Measurements from ENCODE around the gene THTPA.

DNA sequence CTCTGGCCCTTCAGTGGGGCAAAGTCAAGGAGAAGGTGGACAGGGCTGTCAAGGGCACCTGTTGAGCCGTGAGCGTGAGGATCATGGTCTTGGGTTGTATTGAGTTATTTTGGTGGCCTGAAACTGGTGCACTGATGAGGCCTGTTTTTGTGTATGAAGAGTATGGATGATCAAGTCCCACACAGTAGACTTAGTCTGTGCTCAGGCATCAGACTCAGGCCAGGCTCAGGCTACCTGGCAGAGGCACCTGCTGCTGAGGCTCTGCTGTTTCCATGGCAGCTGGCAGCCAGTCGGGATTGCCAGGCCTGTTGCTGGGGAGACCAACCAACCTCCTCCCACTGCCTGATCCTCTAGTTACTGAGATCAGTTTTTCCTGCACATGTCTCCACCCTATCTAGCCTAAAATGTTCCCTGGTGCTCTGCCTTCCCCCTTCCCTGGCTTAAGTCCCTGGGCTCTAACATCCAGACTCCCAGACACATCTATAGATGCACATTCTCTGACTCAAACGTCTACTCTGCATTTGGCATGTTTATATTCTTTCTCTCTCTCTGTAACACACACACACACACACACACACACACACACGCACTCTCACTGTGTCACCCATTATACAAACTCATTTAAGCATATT, 17.4 kb downstream of the THTPA start:
- TF ChIP-seq, protein P1, sequence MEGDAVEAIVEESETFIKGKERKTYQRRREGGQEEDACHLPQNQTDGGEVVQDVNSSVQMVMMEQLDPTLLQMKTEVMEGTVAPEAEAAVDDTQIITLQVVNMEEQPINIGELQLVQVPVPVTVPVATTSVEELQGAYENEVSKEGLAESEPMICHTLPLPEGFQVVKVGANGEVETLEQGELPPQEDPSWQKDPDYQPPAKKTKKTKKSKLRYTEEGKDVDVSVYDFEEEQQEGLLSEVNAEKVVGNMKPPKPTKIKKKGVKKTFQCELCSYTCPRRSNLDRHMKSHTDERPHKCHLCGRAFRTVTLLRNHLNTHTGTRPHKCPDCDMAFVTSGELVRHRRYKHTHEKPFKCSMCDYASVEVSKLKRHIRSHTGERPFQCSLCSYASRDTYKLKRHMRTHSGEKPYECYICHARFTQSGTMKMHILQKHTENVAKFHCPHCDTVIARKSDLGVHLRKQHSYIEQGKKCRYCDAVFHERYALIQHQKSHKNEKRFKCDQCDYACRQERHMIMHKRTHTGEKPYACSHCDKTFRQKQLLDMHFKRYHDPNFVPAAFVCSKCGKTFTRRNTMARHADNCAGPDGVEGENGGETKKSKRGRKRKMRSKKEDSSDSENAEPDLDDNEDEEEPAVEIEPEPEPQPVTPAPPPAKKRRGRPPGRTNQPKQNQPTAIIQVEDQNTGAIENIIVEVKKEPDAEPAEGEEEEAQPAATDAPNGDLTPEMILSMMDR (IDR thresholded peaks at IDR 0.05; ENCODE audit: low read depth, low read length) = no peak
- TF ChIP-seq POLR2A (IDR thresholded peaks at IDR 0.05; ENCODE audit: extremely low read depth, insufficient read length) = no peak

Data from NB4 (cell line).